Activated T-cell treated with anti-CD3 and anti-CD28 coated beads for 4 hours (primary cell): ENCODE results near the gene ANO9.
A peak's percentile ranks its signal among the peaks of the same experiment; 100 is the strongest.

Source experiments
- DNase-seq: peaks from one replicate; pipeline ENCODE4 v3.0.0-alpha.2; 2020

ANO9 gene, protein sequence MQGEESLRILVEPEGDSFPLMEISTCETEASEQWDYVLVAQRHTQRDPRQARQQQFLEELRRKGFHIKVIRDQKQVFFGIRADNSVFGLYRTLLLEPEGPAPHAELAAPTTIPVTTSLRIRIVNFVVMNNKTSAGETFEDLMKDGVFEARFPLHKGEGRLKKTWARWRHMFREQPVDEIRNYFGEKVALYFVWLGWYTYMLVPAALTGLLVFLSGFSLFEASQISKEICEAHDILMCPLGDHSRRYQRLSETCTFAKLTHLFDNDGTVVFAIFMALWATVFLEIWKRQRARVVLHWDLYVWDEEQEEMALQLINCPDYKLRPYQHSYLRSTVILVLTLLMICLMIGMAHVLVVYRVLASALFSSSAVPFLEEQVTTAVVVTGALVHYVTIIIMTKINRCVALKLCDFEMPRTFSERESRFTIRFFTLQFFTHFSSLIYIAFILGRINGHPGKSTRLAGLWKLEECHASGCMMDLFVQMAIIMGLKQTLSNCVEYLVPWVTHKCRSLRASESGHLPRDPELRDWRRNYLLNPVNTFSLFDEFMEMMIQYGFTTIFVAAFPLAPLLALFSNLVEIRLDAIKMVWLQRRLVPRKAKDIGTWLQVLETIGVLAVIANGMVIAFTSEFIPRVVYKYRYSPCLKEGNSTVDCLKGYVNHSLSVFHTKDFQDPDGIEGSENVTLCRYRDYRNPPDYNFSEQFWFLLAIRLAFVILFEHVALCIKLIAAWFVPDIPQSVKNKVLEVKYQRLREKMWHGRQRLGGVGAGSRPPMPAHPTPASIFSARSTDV

DNA sequence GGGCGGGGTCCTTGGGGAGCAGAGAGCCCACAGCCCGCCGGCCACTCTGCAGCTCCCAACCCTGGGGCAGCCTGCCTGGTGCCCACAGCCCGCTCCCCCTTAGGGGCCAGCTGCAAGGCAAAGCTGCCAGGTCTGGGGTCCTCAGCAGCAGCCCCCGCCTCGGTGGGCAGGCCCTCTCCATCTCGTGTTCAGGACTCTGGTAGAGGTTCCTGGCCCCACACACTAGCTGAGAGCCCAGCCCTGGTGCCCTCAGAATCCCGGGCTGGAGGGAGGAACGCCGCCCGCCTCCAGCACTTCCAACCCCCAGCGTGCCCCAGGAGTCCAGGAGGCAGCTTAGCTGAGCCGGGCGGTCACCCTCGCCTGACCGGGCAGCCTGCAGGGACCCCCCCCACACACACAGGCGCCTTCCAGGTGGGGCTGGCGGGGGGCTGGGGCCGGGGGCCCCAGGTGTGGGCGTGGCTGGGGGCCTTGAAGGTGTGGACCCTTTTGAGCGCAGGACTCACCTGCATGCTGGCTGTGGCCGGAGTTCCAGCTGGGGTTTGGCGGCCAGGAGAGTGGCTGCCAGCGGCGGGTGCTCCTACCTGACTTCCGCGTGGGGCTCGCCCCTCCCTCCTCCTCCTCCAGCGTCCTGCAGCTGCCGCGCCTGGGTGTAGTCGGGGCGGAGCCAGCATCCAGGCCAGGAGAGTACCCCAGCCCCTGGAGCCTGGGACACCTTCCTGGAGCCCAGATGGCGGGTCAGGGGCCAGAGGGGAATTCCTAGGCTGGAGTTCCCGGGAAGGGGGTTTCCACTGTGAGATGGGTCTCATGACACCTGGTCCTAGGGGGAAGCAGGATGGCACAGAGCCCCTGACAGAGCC, at the start of gene ANO9:
Gene ANO9, minus strand, starts transcription at position 594 of the 857 bp plus-strand sequence. Its CDS starts 85 bp downstream, at position 509.
- peak; percentile 43 for DNase-seq

DNA sequence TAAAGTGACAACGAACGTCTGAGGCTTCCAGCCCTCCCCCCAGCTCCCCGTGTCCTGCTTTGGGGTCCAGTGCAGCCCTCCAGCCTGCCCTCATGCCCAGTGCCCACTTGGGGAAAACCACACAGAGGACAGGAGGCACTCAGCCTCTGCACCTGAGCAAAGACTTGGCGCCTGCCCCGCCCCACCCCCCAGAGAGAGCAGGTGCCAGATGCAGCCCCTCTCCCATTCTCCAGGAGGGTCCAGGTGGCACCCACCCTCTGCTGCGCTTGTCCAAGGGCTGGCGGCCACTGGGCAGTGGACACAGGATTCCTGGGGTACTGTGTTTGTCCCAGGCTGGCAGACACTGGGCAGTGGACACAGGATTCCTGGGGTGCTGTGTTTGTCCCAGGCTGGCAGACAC, 49.5 kb upstream of the ANO9 start:
- DNase-seq, result no peak

DNA sequence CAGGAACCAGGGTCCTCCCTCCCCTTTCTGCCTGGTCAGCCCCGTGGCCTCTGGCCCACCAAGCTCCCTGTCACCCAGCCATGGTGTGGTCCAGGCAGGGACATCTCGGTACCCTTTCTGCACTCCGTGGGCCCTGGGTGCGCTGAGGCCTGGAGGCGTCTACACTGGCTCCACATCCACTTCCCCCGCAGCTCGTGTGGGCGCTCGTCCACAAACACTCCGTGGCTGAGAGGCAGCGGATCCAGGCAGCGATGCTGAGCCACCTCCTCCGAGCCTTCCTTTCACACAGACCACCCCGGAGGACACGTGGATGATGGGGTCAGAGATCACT, 49.1 kb upstream of the ANO9 start:
- DNase-seq, result no peak

DNA sequence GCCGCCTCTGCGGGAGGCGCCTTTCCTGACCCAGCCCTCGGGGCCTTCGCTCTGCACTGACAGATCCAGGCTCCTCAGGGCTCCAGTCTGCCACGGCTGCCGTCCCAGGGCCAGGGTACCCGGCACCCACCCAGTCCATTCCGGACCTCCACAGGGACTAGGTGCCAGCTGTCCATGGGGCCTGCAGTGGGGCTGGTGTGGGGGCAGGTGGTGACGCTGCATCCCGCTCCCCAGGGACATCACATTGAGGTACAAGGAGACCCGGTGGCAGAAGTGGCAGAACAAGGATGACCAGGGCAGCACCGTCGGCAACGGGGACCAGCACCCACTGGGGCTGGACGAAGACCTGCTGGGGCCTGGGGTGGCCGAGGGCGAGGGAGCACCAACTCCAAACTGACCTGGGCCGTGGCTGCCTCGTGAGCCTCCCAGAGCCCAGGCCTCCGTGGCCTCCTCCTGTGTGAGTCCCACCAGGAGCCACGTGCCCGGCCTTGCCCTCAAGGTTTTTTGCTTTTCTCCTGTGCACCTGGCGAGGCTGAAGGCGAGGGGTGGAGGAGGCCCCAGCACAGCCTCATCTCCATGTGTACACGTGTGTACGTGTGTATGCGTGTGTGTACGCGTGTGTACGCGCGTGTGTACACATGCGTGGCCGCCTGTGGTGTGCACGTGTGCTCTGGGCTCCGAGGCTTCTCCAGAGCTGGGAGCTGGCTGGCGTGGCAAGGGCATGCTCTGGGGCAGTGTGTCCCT, 48.5 kb upstream of the ANO9 start:
- DNase-seq, result no peak

DNA sequence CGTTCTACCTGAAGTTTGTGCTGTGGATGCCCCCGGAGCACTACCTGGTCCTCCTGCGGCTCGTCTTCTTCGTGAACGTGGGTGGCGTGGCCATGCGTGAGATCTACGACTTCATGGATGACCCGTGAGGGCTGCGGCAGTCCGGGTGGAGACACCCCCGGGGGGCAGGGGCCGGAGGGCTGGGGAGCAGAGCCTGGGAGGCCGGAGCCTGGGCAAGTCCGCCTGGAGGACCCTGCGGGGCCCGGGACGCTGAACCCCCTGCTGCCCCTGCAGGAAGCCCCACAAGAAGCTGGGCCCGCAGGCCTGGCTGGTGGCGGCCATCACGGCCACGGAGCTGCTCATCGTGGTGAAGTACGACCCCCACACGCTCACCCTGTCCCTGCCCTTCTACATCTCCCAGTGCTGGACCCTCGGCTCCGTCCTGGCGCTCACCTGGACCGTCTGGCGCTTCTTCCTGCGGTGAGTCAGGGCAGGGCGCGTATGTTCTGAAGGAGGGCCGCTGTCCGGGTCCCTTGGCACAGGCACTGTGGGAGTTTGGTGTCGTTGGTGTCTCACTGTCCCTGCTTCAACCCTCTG, 47.9 kb upstream of the ANO9 start:
- DNase-seq, result no peak

DNA sequence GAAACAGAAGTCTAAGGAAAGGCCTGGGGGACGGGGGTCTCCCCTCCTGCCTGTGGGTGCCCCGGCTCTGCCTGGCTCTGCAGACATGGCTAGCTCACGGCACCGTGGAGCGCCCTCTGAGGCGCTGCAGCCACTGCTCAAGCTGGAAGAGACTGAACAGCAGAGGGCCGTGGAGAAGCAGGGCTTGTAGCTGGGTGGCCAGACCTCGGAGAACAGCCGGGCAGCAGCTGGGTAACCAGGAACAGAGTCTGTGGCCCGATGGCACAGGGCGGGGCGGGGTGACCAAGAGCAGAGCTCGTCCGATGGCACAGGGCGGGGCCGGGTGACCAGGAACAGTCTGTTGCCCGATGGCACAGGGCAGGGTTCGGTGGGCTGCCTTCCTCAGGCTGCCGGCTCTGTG, 47.2 kb upstream of the ANO9 start:
- no peak for DNase-seq

DNA sequence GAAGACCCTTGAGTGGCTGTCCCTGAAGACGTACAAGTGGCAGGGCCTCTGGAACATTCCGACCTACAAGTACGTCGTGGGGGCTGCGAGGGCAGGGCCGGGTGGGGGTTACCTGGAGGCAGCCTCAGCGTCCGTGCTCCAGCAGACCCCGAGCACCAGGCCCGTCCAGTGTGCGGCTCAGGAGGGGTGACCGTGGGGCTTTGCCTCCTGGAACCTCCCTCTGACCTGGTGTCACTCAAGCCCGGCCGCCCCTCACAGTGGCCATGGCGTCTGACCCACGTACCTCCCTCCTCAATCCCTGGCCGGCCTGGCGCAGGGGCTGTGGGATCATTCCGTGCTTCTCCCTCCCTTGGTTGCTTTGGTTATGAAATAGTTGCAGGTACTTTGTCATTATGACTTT, 46.8 kb upstream of the ANO9 start:
- no peak for DNase-seq

DNA sequence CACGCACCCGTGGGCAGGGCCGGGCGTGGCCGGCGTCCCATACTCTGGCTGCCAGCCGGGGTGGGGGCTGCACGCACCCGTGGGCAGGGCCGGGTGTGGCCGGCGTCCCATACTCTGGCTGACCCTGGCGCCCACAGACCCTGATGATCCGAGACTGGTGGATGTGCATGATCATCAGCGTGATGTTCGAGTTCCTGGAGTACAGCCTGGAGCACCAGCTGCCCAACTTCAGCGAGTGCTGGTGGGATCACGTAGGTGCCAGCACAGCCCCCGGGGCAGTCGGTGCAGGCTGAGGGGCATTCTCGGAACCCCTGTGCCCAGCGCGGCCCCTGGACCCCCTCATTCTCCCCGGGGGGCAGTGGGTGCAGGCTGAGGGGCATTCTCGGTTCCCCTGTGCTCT, 46.3 kb upstream of the ANO9 start:
- no peak for DNase-seq

DNA sequence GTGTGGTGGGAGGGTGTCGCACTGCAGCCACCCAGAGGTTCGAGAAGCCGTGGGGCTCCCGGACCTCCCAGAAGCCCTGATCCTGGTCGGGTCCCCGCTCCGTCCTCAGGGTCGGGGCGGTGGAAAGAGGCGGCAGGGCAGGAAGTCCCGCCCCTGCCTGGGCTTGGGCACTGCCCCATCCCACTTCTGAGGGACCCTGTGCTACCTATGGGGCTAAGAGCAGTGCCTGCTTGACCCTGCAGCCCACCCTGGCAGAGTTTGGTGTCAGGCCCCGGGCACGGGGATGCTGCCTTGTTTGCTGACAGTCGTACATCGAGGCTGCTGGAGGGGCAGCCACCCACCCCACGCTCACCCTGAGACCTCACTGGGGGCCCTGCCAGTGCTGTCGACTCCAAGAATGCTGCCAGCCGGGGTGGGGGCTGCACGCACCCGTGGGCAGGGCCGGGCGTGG, 45.8 kb upstream of the ANO9 start:
- DNase-seq, result no peak

DNA sequence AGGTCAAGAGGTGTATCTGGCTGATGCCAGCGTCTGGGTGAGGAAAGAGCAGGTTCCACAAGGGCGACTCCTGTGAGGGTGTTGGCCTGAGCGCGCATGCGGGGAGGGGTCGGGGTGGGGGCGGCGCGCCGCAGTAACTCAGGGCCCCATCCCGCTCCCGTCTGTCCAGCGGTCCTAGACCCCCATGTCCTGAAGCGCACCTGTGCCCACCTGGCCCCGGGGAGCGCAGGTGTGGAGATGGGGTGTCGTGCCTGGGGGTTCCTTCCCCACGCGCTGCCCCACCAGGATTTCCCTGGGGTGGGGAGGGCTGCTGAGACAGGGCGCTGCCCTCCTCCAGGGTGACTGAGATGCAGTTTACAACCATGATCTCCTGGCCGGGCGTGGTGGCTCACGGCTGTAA, 44.4 kb upstream of the ANO9 start:
- DNase-seq, result no peak

DNA sequence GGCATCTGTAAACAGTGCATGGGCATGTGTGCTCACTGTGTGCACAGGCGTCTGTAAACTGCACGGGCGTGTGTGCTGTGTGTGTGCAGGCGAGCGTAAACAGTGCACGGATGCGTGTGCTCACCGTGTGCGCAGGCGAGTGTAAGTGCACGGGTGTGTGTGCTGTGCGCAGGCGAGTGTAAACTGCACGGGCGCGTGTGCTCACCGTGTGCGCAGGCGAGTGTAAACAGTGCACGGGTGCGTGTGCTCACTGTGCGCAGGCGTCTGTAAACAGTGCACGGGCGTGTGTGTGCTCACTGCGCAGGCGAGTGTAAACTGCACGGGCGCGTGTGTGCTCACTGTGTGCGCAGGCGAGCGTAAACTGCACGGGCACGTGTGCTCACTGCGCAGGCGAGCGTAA, 42.8 kb upstream of the ANO9 start:
- DNase-seq, result no peak

DNA sequence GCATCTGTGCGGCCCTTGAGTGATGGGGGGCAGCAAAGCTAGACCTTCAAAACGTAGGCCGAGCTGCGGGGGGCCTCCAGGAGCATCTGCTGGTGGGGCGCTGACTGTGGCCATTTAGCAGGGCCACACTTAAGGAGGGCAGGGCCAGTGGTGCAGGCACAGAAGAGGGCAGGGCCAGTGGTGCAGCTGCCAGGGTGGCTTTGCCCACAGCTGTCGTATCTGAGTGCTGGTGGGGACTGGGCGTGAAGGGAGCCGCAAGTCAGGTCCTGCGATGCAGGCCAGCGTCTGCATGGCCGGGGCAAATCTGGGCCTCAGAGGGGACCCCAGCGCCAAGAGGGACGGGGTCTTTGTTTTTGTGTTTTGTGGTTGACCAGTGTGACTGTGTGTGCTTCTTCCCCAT, 37.5 kb upstream of the ANO9 start:
- DNase-seq, result no peak

DNA sequence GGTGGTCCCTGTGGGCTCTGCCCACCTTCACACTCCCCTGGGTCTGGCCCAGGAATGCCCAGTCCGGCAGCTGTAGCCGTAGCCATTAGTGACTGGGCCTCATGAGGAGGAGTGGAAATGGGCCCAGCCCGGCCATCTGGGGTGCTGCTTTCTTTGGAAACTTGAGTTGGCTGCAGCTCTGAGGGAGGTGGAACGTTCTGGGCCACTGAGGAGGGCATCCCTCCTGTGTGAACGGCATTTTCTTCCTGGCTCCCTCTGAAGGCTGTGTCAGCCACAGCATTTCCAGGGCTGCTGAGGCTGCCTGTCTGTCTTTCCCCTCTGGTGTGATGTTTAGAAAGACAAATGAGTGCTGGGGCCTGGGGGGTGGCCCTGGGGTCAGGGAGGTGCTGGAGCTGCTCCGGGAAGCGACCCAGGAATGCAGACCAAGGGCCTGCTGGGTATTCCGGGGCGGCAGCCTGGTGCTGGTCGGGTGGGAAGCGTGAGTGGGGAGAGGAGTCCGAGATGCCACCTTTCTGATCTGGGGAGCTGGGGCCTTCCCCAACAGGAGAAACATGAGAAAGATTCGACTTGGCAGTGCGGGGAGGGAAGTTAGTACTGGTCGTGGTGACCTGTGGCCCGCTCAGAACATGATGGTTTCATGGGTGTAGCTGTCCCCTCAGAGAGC, 35.4 kb upstream of the ANO9 start:
- no peak for DNase-seq

DNA sequence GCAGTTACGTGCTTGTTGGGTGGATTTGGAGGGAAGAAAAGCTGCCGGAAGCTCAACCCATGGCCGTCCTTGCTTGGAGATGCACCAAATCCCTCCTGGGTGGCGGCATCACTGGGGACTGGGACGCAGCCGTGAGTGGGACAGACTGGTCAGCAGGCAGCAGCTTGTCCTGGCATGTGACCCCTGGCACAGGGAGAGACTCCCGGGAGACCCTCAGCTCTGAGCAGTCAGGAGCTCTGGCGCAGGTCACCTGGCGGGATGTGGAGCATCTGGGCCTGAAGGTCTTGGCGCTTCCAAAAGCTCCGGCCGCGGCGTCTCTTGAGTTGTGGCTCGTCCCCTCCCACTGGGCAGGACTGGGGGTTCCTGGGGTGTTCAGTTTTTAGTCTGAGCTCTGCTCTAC, 34.6 kb upstream of the ANO9 start:
- no peak for DNase-seq

DNA sequence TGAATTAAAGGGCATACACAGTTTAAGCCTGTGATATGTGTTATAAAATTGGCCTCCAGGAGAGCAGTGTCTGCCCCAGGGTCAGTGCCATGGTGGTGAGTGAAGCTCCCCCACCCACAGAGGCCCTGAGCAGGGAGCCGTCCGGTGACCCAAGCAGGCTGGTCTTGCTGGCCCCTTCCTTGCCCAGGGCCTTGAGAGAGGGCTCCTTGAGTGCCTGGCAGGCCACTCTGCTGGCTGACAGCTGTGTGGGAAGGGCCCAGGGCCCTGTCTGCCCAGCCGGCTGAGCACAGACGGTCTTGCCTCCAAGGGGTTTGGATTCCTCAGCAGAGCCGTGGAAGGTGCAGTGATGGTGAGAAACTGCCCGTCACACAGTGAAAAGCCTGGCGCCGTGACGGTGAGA, 34.1 kb upstream of the ANO9 start:
- DNase-seq, result no peak

DNA sequence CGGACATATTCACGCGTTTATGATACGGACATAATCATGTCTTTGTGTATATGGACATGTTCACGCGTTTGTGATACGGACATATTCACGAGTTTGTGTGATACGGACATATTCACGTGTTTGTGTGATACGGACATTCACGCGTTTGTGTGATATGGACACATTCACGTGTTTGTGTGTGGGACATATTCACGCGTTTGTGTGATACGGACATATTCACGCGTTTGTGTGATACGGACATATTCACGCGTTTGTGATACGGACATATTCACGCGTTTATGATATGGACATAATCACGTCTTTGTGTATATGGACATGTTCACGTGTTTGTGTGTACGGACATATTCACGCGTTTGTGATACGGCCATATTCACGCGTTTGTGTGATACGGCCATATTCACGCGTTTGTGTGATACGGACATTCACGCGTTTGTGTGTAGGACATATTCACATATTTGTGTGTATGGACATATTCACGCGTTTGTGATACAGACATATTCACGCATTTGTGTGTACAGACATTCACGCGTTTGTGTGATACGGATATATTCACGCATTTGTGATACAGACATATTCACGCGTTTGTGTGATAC, 33.2 kb upstream of the ANO9 start:
- no peak for DNase-seq

DNA sequence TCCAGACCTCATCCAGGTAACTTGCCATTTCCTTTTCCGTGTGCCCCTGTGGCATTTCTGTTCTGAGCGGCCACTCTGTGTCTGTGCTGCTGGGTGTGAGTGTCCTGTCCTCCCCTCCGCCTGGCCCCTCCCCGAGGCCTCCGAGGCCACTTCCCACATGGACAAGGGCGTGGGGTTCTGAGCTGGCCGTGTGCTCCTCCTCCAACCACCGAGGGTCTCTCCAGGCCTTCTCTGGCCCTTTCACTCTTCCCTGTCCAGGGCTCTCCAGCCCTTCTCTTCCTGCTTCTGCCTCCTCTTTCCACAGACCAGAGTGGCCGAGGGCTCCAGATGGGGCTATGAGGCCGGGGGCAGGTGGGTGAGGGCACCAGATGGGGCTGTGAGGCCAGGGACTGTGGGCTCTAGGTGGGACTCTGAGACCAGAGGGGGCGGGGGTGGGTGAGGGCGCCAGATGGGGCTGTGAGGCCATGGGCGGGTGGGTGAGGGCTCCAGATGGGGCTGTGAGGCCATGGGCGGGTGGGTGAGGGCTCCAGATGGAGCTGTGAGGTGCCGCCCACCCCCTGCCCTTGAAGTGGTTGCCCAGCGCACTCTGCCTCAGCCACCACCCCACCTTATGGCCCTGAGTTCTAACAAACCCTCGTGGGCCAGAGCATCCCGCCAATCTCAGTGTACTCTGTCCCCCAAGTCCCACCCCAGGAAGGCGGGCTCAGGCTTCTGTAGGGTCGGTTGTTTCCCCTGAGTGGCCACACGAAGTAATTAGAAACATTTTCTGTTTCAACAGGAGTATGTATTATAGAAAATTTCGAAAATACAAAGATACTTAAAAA, 32.4 kb upstream of the ANO9 start:
- DNase-seq, result no peak

DNA sequence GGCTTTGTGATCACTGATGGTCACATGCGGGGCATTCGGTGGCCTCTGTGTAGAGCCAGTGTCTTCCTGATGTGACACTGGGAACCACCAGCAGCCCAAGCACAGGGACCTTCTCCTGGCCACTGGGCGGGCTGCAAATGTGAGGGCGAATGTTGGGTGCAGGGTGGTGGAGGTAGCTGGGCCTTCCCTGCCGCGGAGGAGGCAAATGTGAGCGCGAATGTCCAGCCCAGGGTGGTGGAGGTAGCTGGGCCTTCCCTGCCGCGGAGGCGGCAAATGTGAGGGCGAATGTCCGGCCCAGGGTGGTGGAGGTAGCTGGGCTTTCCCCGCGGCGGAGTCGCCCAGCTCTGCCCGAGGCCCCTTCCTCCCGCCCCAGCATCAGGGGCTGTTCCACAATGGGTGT, 31.6 kb upstream of the ANO9 start:
- DNase-seq, result no peak

DNA sequence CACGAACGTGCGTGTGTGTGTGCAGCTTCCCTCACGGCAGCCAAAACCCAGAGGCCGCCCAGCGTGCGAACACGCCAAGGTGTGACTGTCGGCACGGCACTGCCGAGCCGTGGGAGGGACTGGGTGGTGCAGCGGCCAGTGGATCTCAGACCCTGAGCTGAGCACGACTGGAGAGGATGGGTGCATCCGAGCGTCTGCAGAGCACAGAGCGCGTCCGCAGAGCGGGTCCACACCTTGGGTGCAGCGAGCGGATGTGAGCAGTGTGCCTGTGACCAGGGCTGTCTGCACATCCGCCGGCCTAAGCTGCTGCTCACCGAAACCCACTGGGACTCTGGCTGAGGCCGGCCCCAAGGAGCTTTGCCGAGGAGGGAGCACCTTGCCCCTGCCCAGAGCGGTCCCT, 31.0 kb upstream of the ANO9 start:
- DNase-seq, result no peak

DNA sequence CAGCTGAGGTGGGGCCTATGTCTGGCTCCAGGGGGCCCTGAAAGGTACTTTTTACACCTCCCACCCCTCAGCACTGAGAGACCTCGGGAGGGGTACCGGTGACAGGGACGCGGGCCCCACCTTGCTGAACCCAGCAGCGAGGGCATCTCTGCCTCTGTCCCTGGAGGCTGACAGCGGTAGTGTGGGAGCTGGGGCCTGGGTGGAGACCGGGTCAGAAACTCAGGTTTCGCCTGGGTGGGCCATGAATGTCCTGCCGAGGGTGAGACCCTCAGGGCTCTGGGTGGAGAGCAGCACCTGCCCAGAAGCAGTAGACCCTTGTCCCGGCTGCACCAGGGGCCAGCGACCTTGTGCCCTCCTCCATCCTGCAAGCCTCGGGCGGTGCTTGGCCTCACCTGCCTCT, 30.5 kb upstream of the ANO9 start:
- no peak for DNase-seq
